T-helper 2 cell (primary cell): ENCODE results near the gene PNRC1.
A peak's percentile ranks its signal among the peaks of the same experiment; 100 is the strongest.
"Not testable (repeated sequence)": the region's sequence is repeated elsewhere in the genome, so short reads cannot be mapped to it uniquely, and the experiment has no call there.

Experiments used
- DNase-seq, 5 experiments: peaks; one replicate each; pipeline versions ENCODE4 v3.0.0 to v3.0.0-alpha.2; 2012 to 2022

The PNRC1 gene

DNA sequence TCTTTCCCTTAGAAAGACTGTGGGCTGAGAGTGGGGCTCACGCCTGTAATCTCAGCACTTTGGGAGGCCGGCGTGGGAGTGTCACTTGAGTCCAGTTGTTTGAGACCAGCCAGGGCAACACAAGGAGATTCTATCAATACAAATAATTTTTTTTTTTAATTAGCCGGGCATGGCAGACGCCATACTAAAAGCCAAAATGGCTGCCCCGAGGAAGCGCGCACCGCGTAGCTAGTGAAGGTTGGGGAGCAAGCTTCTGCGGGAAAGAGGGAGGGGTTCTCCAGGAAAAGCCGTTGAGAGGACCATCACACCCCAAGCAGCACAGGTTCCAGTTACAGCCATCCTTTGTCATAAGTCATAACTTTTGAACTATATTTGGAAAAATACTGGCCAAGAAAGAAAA is 21.3 kb upstream of the PNRC1 start:
- DNase-seq, result no peak

DNA sequence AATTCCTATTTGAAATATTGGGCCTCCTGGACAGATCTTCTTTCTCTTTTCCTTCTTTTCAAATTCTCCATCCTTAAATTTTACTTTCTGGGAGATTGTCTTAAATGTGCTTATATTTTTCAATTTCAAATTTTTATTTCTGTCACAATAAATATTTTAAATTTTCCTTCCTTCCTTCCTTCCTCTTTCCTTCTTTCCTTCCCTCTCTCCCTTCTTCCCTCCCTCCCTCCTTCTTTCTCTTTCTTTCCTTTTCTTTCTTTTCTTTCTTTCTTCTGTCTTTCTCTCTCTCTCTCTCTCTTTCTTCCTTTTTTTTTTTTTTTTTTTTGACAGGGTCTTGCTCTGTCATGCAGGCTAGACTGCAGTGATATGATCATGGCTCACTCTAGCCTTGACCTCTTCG is 16.7 kb upstream of the PNRC1 start:
- no peak for DNase-seq

DNA sequence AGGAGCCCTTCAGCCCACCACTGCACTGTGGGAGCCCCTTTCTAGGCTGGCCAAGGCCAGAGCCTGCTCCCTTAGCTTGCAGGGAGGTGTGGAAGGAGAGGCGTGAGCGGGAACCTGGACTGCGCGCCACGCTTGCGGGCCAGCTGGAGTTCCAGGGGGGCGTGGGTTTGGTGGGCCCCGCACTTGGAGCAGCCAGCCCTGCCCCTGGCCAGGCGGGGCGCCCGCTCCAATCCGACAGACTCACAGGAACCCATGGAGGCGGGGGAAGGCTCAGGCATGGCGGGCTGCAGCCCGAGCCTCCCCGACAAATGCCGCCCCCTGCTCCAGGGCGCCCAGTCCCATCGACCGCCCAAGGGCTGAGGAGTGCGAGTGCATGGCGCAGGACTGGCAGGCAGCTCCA is 15.6 kb upstream of the PNRC1 start:
- not testable (repeated sequence) for DNase-seq

DNA sequence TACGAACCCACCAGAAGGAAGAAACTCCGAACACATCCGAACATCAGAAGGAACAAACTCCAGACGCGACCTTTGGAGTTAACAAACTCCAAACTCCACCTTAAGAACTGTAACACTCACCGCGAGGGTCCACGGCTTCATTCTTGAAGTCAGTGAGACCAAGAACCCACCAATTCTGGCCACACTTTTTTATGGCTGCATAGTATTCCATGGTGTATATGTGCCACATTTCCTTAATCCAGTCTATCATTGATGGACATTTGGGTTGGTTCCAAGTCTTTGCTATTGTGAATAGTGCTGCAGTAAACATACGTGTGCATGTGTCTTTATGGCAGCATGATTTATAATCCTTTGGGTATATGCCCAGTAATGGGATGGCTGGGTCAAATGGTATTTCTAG is 14.4 kb upstream of the PNRC1 start:
- not testable (repeated sequence) for DNase-seq

DNA sequence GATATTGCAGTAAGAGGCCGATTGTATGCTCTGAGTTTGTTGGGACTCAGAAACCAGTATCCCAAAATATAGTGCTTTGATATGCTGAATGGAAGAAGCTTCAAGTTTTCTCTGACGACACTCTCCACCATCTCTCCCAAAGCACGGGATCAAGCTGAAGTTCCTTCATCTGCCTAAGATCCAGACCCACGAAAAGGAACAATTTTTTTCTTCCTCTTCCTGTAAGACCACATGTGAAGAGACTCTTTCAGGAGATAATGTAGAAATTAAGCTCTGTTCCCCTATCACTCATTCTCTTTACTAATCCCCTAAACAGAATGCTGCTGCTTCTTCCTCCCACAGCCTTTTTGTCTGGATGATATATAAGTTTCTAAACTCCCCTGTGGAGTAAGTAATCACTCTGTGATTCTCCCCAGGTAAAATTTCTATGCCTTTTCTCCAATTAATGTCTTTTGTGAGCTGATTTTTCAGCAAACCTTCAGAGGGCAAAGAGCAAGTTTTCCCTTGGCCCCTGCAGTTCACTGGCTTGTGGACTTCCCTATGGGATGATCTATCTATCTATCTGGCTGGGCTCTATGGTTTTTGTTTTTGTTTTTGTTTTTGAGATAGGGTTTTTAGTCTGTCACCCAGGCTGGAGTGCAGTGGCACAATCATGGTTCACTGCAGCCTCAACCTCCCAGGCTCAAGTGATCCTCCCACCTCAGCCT is 13.5 kb upstream of the PNRC1 start:
- no peak for DNase-seq

DNA sequence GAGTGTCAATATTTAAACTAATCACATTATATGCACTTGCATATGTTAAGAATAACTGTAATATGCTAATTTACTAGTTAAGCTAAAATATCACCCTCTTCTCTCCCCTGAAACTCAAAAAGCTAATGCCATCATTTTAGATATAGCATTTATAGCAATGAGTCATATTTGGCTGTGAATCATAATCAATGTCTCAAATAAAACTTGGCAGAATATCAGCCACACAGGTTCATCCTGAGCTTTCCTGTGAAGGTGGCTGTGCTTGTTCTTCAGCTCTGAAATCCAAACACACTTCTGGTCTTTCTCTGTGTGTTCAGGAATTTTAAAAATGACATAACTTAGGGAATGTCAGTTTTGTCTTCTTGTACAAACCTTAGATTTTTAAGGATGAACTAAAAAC is 12.8 kb upstream of the PNRC1 start:
- DNase-seq, result no peak

- no peak for DNase-seq
These were observed 11.9 kb upstream of the PNRC1 start for GRCh38 chr6:89068695-89069094.

DNA sequence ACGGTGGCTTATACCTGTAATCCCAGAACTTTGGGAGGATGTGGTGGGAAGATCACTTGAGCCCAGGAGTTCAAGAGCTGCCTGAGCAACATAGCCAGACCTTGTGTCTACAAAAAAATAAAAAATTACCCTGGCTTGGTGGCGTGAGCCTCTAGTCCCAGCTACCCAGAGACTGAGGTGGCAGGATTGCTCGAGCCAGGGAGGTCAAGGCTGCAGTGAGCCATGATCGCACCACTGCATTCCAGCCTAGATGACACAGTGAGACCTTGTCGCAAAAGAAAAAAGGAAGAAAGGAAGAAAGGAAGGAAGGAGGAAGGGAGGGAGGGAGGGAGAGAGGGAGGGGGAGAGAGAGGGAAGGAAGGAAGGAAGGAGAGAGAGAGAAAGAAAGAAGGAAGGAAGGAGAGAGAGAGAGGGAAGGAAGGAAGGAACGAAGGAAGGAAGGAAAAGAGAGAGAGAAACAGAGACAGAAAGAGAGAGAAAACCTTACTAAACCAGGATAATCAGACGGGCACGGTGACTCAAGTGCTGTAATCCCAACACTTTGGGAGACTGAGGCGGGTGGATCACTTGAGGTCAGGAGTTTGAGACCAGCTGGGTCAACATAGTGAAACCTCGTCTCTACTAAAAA is 10.9 kb upstream of the PNRC1 start:
- DNase-seq, result no peak

DNA sequence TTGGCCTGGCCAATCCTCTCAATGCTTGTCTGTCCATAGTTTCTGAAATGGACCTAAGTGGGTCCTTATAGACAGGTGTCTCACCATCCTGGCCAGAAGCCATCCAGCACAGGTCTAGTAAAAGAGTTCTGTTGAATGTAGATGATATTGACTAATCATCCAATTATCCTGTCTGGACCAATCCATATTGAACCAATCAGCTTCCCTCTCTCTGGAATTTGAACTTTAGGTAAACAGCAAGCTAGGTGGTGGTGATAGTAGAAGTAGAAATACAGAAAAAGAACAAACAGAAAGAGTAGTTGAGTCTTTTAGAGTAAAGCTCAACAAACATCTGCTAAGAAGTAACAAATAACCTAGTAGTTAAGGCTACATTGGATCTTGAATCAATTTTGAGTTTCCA is 9.5 kb upstream of the PNRC1 start:
- DNase-seq, result no peak

GRCh38 chr6:89073014-89073620 is 7.4 kb upstream of the PNRC1 start:
- no peak for DNase-seq

DNA sequence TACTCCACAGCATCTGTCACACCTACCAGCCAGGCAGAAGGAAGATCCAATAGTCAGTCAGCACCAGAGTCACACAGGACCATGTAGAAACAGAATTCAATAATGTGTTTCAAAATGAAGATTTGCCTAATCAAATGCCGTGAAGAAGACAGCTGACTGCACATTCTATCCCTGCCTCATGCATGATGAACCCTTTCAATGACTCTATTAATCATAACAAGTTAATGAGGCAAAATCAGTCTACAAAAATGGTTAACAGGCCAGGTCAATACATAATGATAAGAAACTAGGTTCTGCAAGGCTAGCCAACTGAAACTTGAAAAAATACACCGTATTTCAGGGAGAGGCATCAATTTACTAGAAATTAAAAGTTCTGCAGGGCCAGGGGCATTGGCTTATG is 6.7 kb upstream of the PNRC1 start:
- no peak for DNase-seq

DNA sequence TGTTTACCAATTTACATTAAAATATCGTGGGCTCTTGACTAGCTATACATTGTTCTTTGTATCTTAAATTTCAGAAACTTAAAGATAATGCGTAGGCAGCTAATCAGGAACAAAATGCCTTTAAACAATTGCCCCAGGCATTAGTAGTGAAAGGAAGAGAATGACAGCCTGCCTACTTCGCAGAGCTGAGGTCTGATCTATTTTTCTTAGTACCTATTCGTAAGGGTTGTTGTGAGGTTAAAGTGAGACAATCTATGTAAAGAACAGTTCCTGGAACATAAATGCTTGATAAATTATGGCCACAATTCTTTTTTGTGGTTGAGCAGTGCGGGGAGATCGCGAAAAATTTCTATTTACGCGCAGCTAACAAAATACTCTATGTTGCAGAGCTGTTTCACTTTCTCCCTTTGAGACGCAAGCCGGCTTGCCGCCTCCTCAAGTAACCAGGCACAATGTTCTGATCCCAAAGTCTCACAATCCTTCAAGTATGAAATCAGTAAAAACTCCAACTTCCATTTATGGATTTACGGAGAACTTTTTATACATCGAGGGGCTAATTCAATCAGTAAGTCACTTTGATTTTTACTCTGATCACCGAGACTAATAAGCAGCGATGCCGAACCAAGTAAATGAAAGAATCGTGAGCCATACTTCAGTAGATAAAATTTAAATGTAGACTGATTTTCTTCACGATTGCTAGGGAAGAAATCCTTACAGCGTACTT is 878 bp upstream of the PNRC1 start:
- DNase-seq, result peak in 4 of 5 experiments; percentile 21 to 88 (median 55)

DNA sequence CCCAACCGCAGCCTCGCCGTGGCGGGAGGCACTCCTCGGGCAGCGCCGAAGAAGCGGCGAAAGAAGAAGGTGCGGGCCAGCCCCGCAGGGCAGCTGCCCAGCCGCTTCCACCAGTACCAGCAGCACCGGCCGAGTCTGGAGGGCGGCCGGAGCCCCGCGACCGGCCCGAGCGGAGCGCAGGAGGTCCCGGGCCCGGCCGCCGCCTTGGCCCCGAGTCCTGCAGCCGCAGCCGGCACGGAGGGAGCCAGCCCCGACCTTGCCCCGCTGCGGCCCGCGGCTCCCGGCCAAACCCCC is 525 bp downstream of the PNRC1 start:
- peak in 1 of 5 experiments; percentile 5 for DNase-seq

- DNase-seq, result peak; percentile 96 to 99 (median 98)
These were observed 1.1 kb downstream of the PNRC1 start for GRCh38 chr6:89081423-89082322.

DNA sequence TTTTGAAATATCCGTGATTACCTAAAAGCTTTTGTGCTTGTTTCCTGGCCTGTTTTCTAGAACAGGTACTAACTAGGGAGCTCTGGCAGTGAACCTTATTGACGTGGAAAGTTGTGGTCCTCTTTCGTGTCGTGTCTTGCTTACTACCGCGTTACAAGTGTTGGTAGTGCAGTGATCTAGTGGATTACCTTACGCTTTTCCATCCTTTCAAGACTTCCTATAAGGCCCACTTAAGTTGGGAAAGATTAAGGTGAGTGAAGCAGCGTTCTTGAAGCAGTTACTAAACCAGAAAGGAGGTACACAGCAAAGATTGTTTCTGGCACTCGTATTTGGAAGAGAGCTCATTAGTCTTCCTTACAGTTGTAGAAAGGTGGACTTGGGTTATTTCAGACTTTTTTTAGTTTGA is 1.9 kb downstream of the PNRC1 start:
- DNase-seq, result peak in 2 of 5 experiments; percentile 6 to 41

DNA sequence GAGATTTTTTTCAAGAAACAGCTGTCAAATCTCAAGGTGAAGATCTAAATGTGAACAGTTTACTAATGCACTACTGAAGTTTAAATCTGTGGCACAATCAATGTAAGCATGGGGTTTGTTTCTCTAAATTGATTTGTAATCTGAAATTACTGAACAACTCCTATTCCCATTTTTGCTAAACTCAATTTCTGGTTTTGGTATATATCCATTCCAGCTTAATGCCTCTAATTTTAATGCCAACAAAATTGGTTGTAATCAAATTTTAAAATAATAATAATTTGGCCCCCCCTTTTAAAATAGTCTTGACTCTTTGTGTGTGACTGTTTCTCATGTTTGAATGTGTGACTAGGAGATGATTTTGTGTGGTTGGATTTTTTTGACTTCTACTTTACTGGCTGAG is 4.0 kb downstream of the PNRC1 start:
- no peak for DNase-seq

DNA sequence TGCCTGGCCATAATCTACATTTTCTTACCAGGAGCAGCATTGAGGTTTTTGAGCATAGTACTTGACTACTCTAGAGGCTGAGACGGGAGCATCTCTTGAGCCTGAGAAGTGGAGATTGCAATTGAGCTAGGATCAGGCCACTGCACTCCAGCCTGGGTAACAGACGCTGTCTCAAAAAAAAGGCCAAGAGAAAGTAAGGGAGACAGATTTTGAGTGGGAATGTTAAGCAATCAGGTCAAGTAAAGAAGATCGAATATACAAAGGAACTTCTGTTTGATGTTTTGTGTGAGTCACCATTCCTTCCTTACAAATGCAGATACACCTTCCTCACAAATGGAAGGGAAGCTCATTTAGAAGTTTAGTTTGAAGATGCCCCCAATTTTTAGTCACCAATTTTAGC is 4.4 kb downstream of the PNRC1 start:
- no peak for DNase-seq

GRCh38 chr6:89085409-89086205 is 5.1 kb downstream of the PNRC1 start:
- no peak for DNase-seq

DNA sequence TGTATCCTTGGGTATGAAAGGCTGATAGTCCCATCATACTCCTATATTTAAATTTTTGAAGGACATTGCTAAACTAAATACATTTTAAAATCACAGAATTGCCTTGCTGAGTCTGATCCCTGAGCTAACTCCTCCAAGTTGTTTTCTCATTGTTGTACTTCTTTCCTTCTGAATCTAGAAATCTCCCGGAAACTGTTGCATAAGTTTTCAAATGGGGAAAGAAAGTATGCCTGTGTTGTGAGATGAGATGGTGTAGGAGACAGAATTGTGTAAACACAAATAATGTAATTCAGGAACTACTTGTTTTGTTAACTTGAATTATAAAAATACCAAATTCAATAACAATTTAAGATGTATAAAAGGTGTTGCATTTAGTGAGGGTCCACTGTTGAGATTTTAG is 7.3 kb downstream of the PNRC1 start:
- DNase-seq, result no peak

DNA sequence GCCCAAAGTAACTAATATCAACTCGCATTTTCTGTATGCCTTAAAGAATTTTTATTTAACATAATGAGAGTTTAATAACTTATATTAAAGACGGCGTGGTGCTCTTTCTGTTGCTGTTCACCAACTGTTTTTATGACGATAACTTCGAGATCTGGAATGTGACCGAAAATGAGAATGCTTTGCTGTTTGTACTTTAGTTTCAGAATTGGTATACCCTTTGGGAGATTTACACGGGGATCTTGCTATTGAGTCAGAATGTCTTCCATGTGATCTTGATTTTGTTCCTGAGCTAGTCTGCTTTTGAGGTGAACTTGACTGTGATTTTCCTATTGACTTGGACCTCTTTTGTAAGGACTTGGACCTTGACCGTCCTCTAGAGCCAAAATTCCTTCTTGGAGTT is 17.9 kb downstream of the PNRC1 start:
- DNase-seq, result peak in 1 of 5 experiments; percentile 76

DNA sequence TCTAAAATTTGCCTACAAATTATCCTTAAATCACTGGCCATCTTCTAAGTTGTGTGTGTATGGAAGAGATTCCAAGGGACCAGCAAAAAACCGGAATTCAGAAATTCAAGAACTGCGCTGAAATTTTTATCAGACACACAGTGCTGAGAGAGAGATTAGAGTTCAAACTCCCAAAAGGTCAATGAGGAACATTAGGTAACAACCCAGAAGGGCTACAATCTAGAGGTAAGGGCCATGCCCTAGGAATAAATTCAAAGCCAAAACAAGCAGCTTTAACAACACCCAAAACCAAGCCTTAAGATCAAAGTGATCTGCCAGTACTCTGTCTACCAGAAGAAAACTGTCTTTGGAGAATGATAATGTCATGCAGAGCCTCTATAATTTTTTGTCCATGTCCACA is 19.6 kb downstream of the PNRC1 start:
- DNase-seq, result no peak

- DNase-seq, result no peak
These were observed 29.7 kb downstream of the PNRC1 start for GRCh38 chr6:89110284-89110683.
